Activated naive CD8-positive, alpha-beta T cell (primary cell): ENCODE results near the gene RAET1G.
A peak's percentile ranks its signal among the peaks of the same experiment; 100 is the strongest.
"Not testable (repeated sequence)": the region's sequence is repeated elsewhere in the genome, so short reads cannot be mapped to it uniquely, and the experiment has no call there.

Experiments
- H3K27ac Mint-ChIP-seq: one replicate; pipeline ENCODE4 v1.8.0; 2021; ENCODE audit warnings: mixed read lengths
- H3K27me3 Mint-ChIP-seq: one replicate; pipeline ENCODE4 v1.8.0; 2021; ENCODE audit warnings: mixed read lengths
- H3K36me3 Mint-ChIP-seq: one replicate; pipeline ENCODE4 v1.8.0; 2021; ENCODE audit warnings: mixed read lengths
- H3K4me1 Mint-ChIP-seq: one replicate; pipeline ENCODE4 v1.8.0; 2021; ENCODE audit warnings: low read depth, mixed read lengths
- H3K4me3 Mint-ChIP-seq: one replicate; pipeline ENCODE4 v1.8.0; 2021; ENCODE audit warnings: mild to moderate bottlenecking, mixed read lengths
- H3K9me3 Mint-ChIP-seq: one replicate; pipeline ENCODE4 v1.8.0; 2021; ENCODE audit warnings: low read depth, mixed read lengths

RAET1G gene, protein sequence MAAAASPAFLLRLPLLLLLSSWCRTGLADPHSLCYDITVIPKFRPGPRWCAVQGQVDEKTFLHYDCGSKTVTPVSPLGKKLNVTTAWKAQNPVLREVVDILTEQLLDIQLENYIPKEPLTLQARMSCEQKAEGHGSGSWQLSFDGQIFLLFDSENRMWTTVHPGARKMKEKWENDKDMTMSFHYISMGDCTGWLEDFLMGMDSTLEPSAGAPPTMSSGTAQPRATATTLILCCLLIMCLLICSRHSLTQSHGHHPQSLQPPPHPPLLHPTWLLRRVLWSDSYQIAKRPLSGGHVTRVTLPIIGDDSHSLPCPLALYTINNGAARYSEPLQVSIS

DNA sequence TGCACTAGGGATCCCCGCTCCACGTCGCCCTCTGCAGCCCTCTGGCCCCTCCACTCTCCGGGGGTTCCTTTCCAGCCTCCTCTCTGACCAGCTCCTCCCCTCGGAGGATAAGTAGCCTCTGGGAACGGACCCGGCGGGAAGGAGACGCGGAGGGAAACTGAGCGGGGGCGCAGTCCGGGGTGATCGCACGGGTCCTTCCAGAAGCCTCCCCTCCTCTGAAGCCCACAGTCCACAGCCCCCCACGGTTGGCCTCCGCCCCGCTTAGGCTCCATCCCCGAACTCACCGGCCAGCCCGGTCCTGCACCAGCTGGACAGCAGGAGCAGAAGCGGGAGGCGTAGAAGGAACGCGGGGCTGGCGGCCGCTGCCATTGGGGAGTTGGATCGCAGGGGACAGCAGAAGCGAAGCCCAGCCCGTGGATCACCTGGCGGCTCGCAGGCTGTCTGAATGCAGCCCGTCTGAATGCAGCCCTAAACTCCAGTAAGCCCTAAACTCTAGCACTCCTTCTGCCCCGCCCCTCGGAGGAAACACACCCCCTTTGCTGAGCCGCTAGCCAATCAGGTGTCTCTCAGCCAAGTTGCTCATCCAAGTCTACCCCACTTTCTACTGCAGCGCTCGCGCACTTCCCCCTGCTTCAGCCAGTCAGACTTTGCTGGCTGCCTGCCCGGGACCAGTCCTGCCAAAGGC lies at the start of gene RAET1G:
RAET1G (minus strand) TSS at position 480 of the 685 bp plus-strand sequence; CDS start at position 369, 111 bp downstream.
- no peaks in the 10 kb centered on the region for H3K9me3 Mint-ChIP-seq
- no peak within 1 kb of the TSS for H3K27ac Mint-ChIP-seq
- peaks cover 20% of the 10 kb centered on the region for H3K4me1 Mint-ChIP-seq
- peak within 1 kb of the TSS; percentile 87 for H3K4me3 Mint-ChIP-seq
- peaks cover 3% of the 10 kb centered on the region for H3K36me3 Mint-ChIP-seq
- peaks cover 52% of the 10 kb centered on the region for H3K27me3 Mint-ChIP-seq

DNA sequence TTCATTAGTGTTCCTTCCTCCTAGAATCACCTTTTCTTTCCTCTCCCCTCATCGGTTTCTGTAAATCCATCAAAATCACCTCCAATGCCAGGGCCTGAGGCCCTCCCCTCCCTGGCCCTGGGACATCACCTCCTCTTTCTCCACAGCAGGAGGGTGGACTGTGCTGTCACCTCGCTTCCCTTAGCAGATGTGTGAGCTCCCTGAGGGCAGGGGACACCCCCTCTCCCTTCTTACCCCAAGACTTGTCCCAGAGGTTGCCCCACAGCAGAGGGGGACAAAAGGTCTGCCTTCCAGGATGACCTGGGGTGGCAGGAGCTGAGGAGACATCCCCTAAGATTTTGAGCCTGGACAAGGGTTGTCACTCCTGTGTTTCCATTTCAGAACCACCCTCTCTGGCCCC lies 46.7 kb upstream of the RAET1G start:
- Mint-ChIP-seq H3K4me1 (peaks cover 10% of the 10 kb centered on the region), H3K27me3 (peaks cover 54% of the 10 kb centered on the region), H3K27ac (no peak overlapping the region), H3K36me3 (peaks cover 4% of the 10 kb centered on the region), H3K9me3 (no peaks in the 10 kb centered on the region), H3K4me3 (no peak overlapping the region)

DNA sequence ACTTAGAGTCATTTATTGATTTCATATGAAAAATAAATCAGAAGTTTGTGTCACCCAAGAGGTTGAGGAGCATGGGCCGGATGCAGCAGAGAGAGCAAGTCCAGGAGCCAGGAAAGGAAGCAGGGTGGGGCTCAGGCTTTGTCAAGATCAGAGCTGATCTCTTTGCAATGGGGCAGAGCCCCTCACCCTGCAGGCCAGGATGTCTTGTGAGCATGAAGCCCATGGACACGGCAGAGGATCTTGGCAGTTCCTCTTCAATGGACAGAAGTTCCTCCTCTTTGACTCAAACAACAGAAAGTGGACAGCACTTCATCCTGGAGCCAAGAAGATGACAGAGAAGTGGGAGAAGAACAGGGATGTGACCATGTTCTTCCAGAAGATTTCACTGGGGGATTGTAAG lies 46.0 kb upstream of the RAET1G start:
- not testable (repeated sequence) for H3K27ac Mint-ChIP-seq, H3K9me3 Mint-ChIP-seq, H3K4me3 Mint-ChIP-seq, H3K36me3 Mint-ChIP-seq
- Mint-ChIP-seq H3K27me3 (peaks cover 50% of the 10 kb centered on the region), H3K4me1 (peaks cover 15% of the 10 kb centered on the region)

DNA sequence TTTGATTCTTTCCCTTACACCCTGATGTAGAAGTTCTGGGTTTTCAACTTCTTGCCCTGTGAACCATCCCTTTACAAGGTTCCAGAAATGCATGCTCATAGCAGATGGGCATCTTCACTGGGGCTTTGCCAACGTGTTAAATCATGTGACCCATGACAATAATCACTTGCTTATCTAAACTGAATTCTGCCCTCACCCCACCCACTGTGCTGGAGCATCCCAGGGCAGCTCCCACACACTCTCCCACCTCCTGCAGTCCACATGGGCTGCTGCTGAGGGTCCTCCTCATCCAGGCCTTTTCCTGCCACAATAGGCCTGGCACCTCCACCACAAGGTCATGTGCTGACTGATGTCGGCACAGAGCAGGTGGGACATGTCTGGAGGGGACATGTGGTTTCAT lies 45.1 kb upstream of the RAET1G start:
- not testable (repeated sequence) for H3K36me3 Mint-ChIP-seq, H3K27ac Mint-ChIP-seq, H3K4me3 Mint-ChIP-seq, H3K9me3 Mint-ChIP-seq
- H3K4me1 Mint-ChIP-seq, result peaks cover 21% of the 10 kb centered on the region
- H3K27me3 Mint-ChIP-seq, result peaks cover 52% of the 10 kb centered on the region

DNA sequence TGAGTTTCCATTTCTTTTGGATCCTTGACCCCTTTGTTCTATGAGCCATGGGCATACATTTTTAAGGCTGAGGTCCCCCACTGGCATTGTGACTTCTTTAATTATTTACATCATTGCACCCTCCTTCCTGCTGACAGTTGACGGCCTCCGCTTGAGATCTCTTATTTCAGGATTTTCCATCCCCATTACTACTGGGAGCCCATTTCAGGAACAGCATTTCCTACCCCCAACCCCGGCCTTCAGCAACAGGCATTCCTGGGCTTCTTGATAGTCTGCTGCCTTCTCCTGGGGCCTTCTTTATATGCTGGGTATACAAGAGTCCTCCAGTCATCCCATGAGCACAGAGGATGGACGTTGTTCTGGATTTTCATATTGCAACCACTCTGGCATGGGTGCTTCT lies 44.7 kb upstream of the RAET1G start:
- Mint-ChIP-seq H3K9me3 (no peaks in the 10 kb centered on the region), H3K4me3 (no peak overlapping the region)

DNA sequence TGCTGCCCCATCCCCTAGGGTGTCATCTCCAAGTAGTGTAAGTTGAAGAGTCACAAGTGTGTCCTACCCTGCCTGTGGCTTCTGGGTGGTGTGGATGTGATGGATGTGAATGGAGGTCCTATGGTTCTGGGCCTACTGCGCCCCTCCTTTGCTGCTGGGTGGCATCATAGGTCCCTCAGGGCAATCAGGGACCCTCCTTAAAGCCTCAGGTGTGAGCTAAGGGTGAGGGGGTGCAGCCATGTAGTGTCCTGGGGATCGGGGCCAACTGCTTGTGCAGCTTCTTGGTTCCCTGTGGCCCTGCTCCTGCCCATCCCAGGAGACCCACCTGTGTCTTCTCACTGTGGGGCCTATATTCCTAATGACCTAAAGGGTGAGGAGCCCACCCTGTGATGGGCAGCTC lies 43.4 kb upstream of the RAET1G start:
- peak overlapping the region; percentile 92 for H3K4me3 Mint-ChIP-seq
- peaks cover 50% of the 10 kb centered on the region for H3K27me3 Mint-ChIP-seq
- not testable (repeated sequence) for H3K9me3 Mint-ChIP-seq, H3K36me3 Mint-ChIP-seq, H3K27ac Mint-ChIP-seq
- H3K4me1 Mint-ChIP-seq, result peaks cover 23% of the 10 kb centered on the region

More for the DNA sequence above, 44.7 kb upstream of the RAET1G start:
- Mint-ChIP-seq H3K27ac (no peak overlapping the region), H3K27me3 (peaks cover 53% of the 10 kb centered on the region), H3K4me1 (peaks cover 23% of the 10 kb centered on the region), H3K36me3 (peaks cover 4% of the 10 kb centered on the region)

DNA sequence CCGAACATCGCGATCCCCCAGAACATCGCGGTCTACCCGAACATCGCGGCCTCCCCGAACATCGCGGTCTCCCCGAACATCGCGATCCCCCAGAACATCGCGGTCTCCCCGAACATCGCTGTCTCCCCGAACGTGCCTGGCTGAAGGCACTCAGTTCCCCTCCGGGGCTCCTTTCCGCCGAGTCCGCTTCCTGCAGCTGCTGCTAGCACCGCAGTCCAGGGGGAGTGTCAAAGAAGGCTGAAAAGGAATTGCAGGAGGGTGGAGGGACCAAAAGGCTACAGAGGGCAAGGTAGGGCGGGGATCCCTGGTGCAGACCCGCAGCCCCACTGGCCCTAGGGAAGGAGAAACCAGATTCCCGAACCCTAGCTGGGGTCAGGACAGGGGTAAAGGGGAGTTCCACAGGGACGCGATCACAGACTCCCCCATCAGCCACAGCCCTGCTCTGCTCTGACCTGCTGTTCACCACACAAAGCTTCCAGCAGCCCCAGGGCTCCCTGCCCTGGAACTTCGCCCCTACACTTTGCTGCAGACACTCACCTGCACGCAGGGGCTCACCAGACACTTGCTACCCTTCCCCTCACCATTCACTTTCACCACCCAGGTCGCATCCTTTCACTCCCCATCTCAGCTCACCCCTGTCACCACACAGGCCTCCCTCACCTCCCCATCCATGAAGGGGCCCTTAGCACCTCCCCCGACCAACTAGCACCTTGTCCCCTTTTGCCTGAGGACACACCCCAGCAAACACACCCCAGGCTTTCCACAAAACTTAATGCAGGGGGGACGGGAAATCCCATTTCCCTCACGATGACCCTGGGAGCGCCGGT lies 42.5 kb upstream of the RAET1G start:
- no peaks in the 10 kb centered on the region for H3K9me3 Mint-ChIP-seq
- peaks cover 2% of the 10 kb centered on the region for H3K36me3 Mint-ChIP-seq
- peaks cover 51% of the 10 kb centered on the region for H3K27me3 Mint-ChIP-seq
- H3K4me3 Mint-ChIP-seq, result peak overlapping the region; percentile 92
- H3K27ac Mint-ChIP-seq, result peak overlapping the region; percentile 86
- H3K4me1 Mint-ChIP-seq, result peaks cover 23% of the 10 kb centered on the region

DNA sequence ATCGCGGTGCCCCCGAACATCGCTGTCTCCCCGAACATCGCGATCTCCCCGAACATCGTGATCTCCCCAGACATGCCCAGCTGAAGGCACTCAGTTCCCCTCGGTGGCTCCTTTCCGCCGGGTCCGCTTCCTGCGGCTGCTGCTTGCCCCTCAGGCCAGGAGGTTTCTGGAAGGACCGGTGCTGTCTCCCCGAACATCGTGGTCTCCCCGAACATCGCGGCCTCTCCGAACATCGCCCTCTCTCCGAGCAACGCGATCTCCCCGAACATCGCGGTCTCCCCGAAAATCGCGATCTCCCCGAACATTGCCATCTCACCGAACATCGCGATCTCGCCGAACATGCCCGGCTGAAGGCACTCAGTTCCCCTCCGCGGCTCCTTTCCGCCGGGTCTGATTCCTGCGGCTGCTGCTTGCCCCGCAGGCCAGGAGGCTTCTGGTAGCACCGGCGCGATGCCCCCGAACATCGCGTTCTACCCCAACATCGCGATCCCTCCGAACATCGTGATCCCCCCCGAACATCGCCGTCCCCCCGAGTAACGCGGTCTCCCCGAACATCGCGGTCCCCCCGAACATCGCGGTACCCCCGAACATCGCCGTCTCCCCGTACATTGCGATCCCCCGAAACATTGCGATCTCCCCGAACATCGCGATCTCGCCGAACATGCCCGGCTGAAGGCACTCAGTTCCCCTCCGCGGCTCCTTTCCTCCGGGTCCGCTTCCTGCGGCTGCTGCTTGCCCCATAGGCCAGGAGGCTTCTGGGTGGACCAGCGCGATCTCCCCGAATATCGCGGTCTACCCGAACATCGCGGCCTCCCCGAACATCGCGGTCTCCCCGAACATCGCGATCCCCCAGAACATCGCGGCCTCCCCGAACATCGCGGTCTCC lies 41.6 kb upstream of the RAET1G start:
- Mint-ChIP-seq H3K4me3 (peak overlapping the region; percentile 92), H3K9me3 (no peaks in the 10 kb centered on the region), H3K27me3 (peaks cover 49% of the 10 kb centered on the region), H3K36me3 (peaks cover 2% of the 10 kb centered on the region), H3K27ac (peak overlapping the region; percentile 86), H3K4me1 (peaks cover 23% of the 10 kb centered on the region)

DNA sequence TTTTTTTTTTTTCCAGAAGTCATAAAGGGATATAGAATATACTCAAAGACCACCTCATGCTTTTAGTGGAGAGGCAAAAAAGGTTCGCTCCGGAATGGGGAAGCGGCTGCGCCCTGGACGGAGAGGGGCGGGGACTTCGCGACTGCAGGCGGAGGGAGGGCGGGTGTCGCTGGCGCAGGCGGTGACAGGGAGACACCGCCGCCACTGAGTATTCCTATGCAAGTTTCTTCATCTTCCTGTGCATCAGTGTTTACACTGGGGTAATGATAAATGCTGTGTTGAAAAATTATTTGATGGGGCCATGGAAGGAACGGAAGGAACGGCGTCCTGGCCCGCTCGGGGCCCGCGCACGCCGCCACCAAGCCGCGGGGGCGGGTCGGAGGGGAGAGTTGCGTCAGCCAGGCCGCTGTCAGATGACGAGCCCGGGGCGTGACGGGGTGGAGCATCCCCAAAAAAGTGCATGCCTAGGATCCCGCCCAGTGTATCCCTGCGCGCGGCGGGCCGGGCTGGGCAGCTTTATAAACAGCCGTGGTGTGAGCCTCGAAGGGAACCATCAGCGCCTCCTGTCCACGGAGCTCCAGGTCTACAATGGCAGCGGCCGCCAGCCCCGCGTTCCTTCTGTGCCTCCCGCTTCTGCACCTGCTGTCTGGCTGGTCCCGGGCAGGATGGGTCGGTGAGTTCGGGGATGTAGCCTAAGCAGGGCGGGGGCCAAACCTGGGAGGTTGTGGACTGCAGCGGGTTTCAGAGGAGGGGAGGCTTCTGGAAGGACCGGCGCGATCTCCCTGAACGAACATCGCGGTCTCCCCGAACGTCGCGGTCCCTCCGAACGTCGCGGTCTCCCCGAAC lies 40.8 kb upstream of the RAET1G start, which contains the start of gene ULBP1:
ULBP1 (plus strand) TSS at position 482 of the 846 bp plus-strand sequence; CDS start at position 589, 107 bp downstream.
- H3K27me3 Mint-ChIP-seq, result peaks cover 53% of the 10 kb centered on the region
- peak within 1 kb of the TSS; percentile 92 for H3K4me3 Mint-ChIP-seq
- H3K9me3 Mint-ChIP-seq, result no peaks in the 10 kb centered on the region
- H3K4me1 Mint-ChIP-seq, result peaks cover 23% of the 10 kb centered on the region
- H3K27ac Mint-ChIP-seq, result peak within 1 kb of the TSS; percentile 76
- peaks cover 2% of the 10 kb centered on the region for H3K36me3 Mint-ChIP-seq

DNA sequence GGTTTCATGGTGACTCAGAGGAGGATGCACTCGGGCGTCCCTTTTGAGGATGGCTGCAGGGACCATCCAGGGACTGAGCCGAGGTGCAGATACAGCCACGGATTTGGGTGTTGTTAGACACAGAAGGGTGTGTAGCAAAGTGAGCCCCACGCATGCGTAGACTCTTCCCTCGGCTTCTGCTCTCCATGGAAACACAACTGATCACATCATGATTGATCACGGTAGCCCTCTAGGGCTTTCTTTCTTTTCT lies 40.2 kb upstream of the RAET1G start:
- Mint-ChIP-seq H3K27me3 (peaks cover 51% of the 10 kb centered on the region), H3K36me3 (peaks cover 2% of the 10 kb centered on the region), H3K4me3 (peak overlapping the region; percentile 92), H3K27ac (peak overlapping the region; percentile 61), H3K4me1 (peaks cover 23% of the 10 kb centered on the region), H3K9me3 (no peaks in the 10 kb centered on the region)

DNA sequence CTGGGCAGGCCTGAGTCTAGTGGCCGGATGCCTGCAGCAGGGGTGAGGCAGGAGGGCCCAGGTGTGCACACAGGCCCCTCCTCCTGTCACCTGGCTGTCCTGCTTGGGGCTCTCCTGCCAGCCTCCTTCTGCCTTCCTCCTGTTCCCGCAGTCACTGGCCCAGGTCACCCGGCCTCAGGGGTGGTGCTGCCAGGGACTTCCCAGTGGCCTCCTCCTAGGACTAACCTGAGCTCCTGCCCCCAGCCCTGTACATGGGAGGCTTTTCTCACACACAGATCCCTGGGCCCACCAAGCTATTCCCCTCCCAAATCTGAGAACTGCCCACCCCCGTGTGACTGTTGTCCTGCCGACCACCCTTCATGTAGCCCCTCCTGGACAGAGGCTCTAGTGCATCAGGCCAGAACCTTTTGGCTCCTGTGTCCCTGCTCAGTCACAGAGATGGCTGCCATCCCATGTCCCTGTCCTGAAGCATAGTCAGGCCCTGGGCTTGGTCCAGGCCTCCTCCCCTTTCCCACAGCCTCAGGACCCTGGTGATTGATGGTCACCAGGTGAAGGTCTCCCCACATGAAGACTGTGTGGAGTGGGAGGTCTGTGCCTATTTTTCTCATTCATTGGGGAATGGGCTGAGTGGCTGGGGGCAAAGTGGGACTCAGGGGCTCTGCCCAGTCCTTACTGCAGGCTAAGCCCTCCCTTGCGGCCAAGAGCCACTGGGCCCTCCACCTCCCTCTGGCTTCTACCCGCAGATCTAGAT lies 39.7 kb upstream of the RAET1G start:
- Mint-ChIP-seq H3K36me3 (peaks cover 2% of the 10 kb centered on the region), H3K4me1 (peaks cover 23% of the 10 kb centered on the region), H3K27ac (no peak overlapping the region)

DNA sequence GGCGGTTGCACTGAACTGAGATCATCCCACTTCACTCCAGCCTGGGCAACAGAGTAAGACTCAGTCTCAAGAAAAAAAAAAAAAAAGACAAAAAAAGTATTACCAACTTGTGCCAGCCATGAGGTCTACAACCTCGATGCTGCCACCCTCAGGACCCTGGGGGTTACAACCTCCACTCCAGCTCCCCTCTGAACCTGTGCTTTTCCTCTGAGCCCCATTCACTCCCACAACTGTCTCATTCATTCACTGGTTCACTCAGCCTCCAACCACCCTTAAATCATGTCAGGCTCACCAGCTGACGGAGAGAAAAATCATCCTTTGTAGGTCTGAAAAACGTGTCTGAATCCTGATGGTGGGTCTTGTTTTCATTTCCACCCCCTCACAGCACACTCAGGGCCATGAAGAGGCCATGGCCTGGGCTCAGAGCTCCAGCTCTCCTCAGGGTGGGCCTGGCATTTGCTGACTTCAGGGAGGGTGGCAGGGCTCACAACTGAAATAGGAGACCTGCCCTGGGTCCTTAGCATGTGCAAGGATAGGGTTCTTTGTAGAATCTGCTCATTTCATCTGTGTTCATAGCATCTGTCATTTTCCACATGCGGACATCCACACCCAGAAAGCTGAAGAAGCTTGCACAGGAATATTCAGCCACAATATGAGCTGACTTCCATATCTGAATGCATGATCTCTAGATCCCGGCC lies 39.0 kb upstream of the RAET1G start:
- Mint-ChIP-seq H3K4me3 (peak overlapping the region; percentile 17), H3K27me3 (peaks cover 49% of the 10 kb centered on the region), H3K36me3 (no peaks in the 10 kb centered on the region), H3K4me1 (peaks cover 23% of the 10 kb centered on the region), H3K9me3 (no peaks in the 10 kb centered on the region), H3K27ac (no peak overlapping the region)

More for the DNA sequence above, 39.7 kb upstream of the RAET1G start:
- no peaks in the 10 kb centered on the region for H3K9me3 Mint-ChIP-seq
- H3K27me3 Mint-ChIP-seq, result peaks cover 52% of the 10 kb centered on the region
- H3K4me3 Mint-ChIP-seq, result peak overlapping the region; percentile 92

DNA sequence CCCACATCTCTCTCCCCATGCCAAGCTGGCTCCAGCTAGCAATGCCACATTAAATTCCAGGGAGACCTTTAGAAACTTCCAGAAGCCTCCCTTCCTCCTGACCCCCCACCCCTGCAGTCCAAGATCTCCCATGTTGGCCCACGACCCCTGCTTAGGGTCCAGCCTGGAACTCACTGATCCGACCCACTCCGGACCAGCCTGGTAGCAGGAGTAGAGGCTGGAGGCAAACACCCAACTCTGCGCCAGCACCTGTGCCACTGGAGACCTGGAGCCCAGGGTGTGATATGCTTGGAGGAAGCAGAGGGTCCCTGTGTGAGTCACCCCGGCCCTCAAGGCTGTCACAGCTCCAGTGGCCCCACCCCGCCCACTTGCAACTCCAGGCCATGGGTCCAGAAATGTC lies 37.6 kb upstream of the RAET1G start:
- Mint-ChIP-seq H3K4me1 (peaks cover 18% of the 10 kb centered on the region), H3K27ac (no peak overlapping the region), H3K27me3 (peaks cover 51% of the 10 kb centered on the region), H3K9me3 (no peaks in the 10 kb centered on the region), H3K36me3 (no peaks in the 10 kb centered on the region), H3K4me3 (no peak overlapping the region)
